Liver (tissue), 9 donors: Measurements from ENCODE around the gene MAP3K20. TPM values are rescaled to one million over a fixed set of nuclear protein-coding genes. Genes with fewer than 3 reads are reported as not detected.

ENCODE experiments used
- DNase-seq: peaks from one replicate; pipeline ENCODE4 v3.0.0-alpha.2; 2017; ENCODE audit warnings: low spot score
- H3K27ac ChIP-seq, 2 donors: one replicate each; pipeline ENCODE4 v1.7.0; 2013; ENCODE audit warnings: inconsistent platforms in 2 of 2, low read length in 2 of 2, control low read depth in 1 of 2, low read depth in 1 of 2, mild to moderate bottlenecking in 1 of 2
- H3K27me3 ChIP-seq, 4 donors: one replicate each; pipeline versions ENCODE4 v1.6.1 to v1.7.0; 2013; ENCODE audit warnings: low read length in 3 of 4, inconsistent platforms in 1 of 4, mild to moderate bottlenecking in 1 of 4, moderate library complexity in 1 of 4; ENCODE audit not compliant: control insufficient read depth in 4 of 4, insufficient read depth in 4 of 4
- H3K36me3 ChIP-seq, 4 donors: one replicate each; pipeline versions ENCODE4 v1.6.1 to v1.7.0; 2013; ENCODE audit warnings: low read length in 3 of 4, mild to moderate bottlenecking in 3 of 4, low read depth in 1 of 4, moderate library complexity in 1 of 4; ENCODE audit not compliant: control insufficient read depth in 4 of 4, insufficient read depth in 3 of 4
- H3K4me1 ChIP-seq, 4 donors: one replicate each; pipeline versions ENCODE4 v1.6.1 to v1.7.0; 2013; ENCODE audit warnings: low read length in 3 of 4, mild to moderate bottlenecking in 3 of 4, moderate library complexity in 1 of 4; ENCODE audit not compliant: control insufficient read depth in 4 of 4, insufficient read depth in 4 of 4
- H3K4me3 ChIP-seq, 3 donors: one replicate each; pipeline versions ENCODE4 v1.6.1 to v1.7.0; 2013; ENCODE audit warnings: low read length in 3 of 3, control low read depth in 1 of 3, low read depth in 1 of 3, mild to moderate bottlenecking in 1 of 3
- H3K9ac ChIP-seq, 2 donors: one replicate each; pipeline ENCODE4 v1.7.0; 2013; ENCODE audit warnings: low read length in 2 of 2, mild to moderate bottlenecking in 2 of 2, moderate library complexity in 2 of 2, control low read depth in 1 of 2, low read depth in 1 of 2
- H3K9me3 ChIP-seq, 4 donors: one replicate each; pipeline versions ENCODE4 v1.6.1 to v1.7.0; 2013; ENCODE audit warnings: low read length in 3 of 4; ENCODE audit not compliant: control insufficient read depth in 4 of 4
- EGR1 ChIP-seq, 2 donors: IDR thresholded peaks; 2 replicates each; pipeline ENCODE4 v1.6.1; 2016 to 2018; ENCODE audit warnings: antibody characterized with exemption in 2 of 2, low read depth in 2 of 2
- GABPA ChIP-seq, 2 donors: IDR thresholded peaks in 1 of 2; conservative IDR thresholded peaks in 1 of 2; 2 replicates each; pipeline ENCODE4 v1.6.1; 2016; ENCODE audit warnings: antibody characterized with exemption in 2 of 2, mild to moderate bottlenecking in 1 of 2, moderate library complexity in 1 of 2
- NR2F2 ChIP-seq: IDR thresholded peaks from 2 replicates; pipeline ENCODE4 v1.6.1; 2016; ENCODE audit warnings: antibody characterized with exemption
- RXRA ChIP-seq, 2 donors: IDR thresholded peaks; 2 replicates each; pipeline ENCODE4 v1.6.1; 2017 to 2018; ENCODE audit warnings: antibody characterized with exemption in 2 of 2, mild to moderate bottlenecking in 1 of 2
- SP1 ChIP-seq: IDR thresholded peaks from 2 replicates; pipeline ENCODE4 v1.6.1; 2018; ENCODE audit warnings: antibody characterized with exemption, mild to moderate bottlenecking
- TAF1 ChIP-seq: conservative IDR thresholded peaks from 2 replicates; pipeline ENCODE4 v1.6.1; 2016; ENCODE audit warnings: antibody characterized with exemption, mild to moderate bottlenecking
- YY1 ChIP-seq: IDR thresholded peaks from 2 replicates; pipeline ENCODE4 v1.6.1; 2016; ENCODE audit warnings: antibody characterized with exemption, mild to moderate bottlenecking
- WGBS: extraction: QIAGEN DNeasy Blood & Tissue Kit; methylation state at CpG from one replicate; pipeline ENCODE4 v1.1.7; 2013; 5-methylcytosine and 5-hydroxymethylcytosine counted together
- polyA plus RNA-seq, 2 donors: library from polyadenylated mRNA; stranded (reverse) in 1 of 2; unstranded in 1 of 2; fragments of 200-250 nt in 1 of 2; fragments of >200 nt in 1 of 2; fragmentation: Nextera tagmentation in 1 of 2; extraction: Ambion mirVana in 1 of 2; gene quantifications; one replicate each; pipeline versions ENCODE4 v1.2.1 to v1.2.3, GENCODE V29; 2013 to 2015
- total RNA-seq, 2 donors: library from RNA; depleted of rRNA; stranded (reverse); fragments of >200 nt; gene quantifications; one replicate each; pipeline ENCODE4 v1.2.3, GENCODE V29; 2014
- TF ChIP-seq, protein P1 (sequence below): IDR thresholded peaks from 2 replicates; pipeline ENCODE4 v1.6.1; 2016; ENCODE audit warnings: antibody characterized with exemption
- TF ChIP-seq, protein P2 (sequence below): IDR thresholded peaks from 2 replicates; pipeline ENCODE4 v1.6.1; 2016; ENCODE audit warnings: antibody characterized with exemption
- TF ChIP-seq, protein P3 (sequence below): IDR thresholded peaks from 2 replicates; pipeline ENCODE4 v1.6.1; 2016; ENCODE audit warnings: antibody characterized with exemption, mild to moderate bottlenecking
- donor health status: healthy.
- donor health status: healthy.
- donor health status: healthy.
- donor health status: healthy.
- donor health status: healthy.

Gene MAP3K20
- total and polyA plus RNA-seq, 4 donors = 9.1 to 22.6 (median 14.9) TPM

DNA sequence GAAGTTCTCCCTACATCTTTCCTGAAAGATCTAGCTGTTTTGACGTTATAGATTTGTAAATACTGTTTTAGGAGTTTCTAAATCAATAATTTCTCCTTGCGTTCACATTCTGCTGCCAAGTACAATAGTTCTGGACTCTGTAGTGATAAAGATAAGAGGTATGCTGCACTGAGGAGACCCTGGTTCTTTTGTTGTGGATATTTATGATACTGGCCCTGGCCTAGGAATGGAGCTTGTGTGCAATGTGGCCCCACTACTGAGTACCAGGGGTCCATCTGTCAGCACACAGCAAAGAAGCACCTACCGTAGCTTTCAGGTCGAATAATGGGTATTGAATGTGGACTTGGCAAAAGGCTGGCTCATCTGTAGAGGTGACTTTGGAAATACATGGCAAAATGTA, 85.0 kb downstream of the MAP3K20 start:
- no peak overlapping the region for H3K4me3 ChIP-seq
- 59% methylated on average over 4 of the region's 4 CpGs for WGBS
- H3K27ac ChIP-seq = peak overlapping the region; percentile 6 to 77
- no peak overlapping the region for H3K9ac ChIP-seq
- peaks cover 5 to 20% (median 11%) of the 10 kb centered on the region in 4 donors for H3K4me1 ChIP-seq
- H3K36me3 ChIP-seq = peaks cover 0 to 2% (median 0%) of the 10 kb centered on the region in 4 donors
- H3K9me3 ChIP-seq = no peaks in the 10 kb centered on the region
- TF ChIP-seq YY1 = no peak
- TF ChIP-seq, protein P1, sequence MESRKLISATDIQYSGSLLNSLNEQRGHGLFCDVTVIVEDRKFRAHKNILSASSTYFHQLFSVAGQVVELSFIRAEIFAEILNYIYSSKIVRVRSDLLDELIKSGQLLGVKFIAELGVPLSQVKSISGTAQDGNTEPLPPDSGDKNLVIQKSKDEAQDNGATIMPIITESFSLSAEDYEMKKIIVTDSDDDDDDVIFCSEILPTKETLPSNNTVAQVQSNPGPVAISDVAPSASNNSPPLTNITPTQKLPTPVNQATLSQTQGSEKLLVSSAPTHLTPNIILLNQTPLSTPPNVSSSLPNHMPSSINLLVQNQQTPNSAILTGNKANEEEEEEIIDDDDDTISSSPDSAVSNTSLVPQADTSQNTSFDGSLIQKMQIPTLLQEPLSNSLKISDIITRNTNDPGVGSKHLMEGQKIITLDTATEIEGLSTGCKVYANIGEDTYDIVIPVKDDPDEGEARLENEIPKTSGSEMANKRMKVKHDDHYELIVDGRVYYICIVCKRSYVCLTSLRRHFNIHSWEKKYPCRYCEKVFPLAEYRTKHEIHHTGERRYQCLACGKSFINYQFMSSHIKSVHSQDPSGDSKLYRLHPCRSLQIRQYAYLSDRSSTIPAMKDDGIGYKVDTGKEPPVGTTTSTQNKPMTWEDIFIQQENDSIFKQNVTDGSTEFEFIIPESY = no peak
- no peak for TF ChIP-seq GABPA (IDR thresholded peaks at IDR 0.05 in 1 of 2, conservative IDR thresholded peaks at IDR 0.05 in 1 of 2)
- TF ChIP-seq, protein P2, sequence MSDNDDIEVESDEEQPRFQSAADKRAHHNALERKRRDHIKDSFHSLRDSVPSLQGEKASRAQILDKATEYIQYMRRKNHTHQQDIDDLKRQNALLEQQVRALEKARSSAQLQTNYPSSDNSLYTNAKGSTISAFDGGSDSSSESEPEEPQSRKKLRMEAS = no peak
- TF ChIP-seq RXRA (IDR thresholded peaks at IDR 0.05) = no peak
- TF ChIP-seq EGR1 (IDR thresholded peaks at IDR 0.05; ENCODE audit: low read depth in 2 of 2) = no peak
- TF ChIP-seq TAF1 = no peak
- TF ChIP-seq NR2F2 = no peak
- no peak for TF ChIP-seq SP1
- H3K27me3 ChIP-seq = no peaks in the 10 kb centered on the region
- no peak for DNase-seq

DNA sequence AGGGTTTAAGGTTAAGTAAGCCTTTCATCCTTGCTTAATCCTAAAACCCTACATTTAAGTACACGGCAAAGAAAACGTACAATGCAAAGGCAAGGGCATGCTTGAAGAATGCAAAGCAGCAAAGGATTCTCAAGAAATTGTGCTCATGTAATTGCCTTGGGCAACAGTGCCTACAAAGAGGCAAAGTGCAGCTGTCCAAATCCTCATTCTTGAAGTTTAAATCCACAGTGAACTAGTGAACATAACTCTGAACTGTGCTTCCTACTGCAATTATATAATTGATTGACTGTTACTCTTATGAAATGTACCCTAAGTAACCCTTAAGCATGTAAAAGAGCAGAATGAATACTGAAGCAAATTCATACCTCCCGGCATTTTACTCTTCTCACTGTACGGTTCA, 85.4 kb downstream of the MAP3K20 start:
- Histone ChIP-seq H3K27me3 (no peaks in the 10 kb centered on the region), H3K4me1 (peaks cover 5 to 20% (median 11%) of the 10 kb centered on the region in 4 donors), H3K9me3 (no peaks in the 10 kb centered on the region), H3K36me3 (peaks cover 0 to 2% (median 0%) of the 10 kb centered on the region in 4 donors), H3K27ac (peak overlapping the region in 1 of 2 donors; percentile 77), H3K4me3 (no peak overlapping the region), H3K9ac (no peak overlapping the region)
- 94% methylated on average over 4 of the region's 4 CpGs for WGBS
- TF ChIP-seq, protein P1 = no peak
- TF ChIP-seq, protein P3, sequence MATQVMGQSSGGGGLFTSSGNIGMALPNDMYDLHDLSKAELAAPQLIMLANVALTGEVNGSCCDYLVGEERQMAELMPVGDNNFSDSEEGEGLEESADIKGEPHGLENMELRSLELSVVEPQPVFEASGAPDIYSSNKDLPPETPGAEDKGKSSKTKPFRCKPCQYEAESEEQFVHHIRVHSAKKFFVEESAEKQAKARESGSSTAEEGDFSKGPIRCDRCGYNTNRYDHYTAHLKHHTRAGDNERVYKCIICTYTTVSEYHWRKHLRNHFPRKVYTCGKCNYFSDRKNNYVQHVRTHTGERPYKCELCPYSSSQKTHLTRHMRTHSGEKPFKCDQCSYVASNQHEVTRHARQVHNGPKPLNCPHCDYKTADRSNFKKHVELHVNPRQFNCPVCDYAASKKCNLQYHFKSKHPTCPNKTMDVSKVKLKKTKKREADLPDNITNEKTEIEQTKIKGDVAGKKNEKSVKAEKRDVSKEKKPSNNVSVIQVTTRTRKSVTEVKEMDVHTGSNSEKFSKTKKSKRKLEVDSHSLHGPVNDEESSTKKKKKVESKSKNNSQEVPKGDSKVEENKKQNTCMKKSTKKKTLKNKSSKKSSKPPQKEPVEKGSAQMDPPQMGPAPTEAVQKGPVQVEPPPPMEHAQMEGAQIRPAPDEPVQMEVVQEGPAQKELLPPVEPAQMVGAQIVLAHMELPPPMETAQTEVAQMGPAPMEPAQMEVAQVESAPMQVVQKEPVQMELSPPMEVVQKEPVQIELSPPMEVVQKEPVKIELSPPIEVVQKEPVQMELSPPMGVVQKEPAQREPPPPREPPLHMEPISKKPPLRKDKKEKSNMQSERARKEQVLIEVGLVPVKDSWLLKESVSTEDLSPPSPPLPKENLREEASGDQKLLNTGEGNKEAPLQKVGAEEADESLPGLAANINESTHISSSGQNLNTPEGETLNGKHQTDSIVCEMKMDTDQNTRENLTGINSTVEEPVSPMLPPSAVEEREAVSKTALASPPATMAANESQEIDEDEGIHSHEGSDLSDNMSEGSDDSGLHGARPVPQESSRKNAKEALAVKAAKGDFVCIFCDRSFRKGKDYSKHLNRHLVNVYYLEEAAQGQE = peak; percentile 15
- DNase-seq = no peak
